GM10266 (cell line): ENCODE measurements around the gene ZBED5.
"Not testable (repeated sequence)": the region's sequence is repeated elsewhere in the genome, so short reads cannot be mapped to it uniquely, and the experiment has no call there.

Experiments used
- DNase-seq: peaks from one replicate; pipeline ENCODE4 v3.0.0; 2012; ENCODE audit errors: extremely low spot score
- TF ChIP-seq, protein P1 (sequence below): IDR thresholded peaks from 2 replicates; pipeline ENCODE4 v1.5.1; 2012; ENCODE audit warnings: mild to moderate bottlenecking, low read depth; ENCODE audit not compliant: control insufficient read depth, insufficient read depth; ENCODE audit errors: missing control alignments

Gene ZBED5

DNA sequence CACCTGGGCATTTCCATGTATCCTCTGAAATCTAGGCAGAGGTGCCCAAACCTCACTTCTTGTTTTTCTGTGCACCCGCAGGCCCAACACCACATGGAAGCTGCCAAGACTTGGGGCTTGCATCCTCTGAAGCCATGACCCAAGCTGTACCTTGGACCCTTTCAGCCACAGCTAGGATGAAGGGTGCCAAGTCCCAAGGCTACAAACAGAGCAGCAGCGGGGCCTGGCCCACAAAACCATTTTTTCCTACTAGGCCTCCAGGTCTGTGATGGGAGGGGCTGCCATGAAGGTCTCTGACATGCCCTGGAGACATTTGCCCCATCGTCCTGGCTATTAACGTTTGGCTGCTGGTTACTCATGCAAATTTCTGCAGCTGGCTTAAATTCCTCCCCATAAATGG, 28.7 kb downstream of the ZBED5 start:
- TF ChIP-seq, protein P1, sequence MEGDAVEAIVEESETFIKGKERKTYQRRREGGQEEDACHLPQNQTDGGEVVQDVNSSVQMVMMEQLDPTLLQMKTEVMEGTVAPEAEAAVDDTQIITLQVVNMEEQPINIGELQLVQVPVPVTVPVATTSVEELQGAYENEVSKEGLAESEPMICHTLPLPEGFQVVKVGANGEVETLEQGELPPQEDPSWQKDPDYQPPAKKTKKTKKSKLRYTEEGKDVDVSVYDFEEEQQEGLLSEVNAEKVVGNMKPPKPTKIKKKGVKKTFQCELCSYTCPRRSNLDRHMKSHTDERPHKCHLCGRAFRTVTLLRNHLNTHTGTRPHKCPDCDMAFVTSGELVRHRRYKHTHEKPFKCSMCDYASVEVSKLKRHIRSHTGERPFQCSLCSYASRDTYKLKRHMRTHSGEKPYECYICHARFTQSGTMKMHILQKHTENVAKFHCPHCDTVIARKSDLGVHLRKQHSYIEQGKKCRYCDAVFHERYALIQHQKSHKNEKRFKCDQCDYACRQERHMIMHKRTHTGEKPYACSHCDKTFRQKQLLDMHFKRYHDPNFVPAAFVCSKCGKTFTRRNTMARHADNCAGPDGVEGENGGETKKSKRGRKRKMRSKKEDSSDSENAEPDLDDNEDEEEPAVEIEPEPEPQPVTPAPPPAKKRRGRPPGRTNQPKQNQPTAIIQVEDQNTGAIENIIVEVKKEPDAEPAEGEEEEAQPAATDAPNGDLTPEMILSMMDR: no peak
- DNase-seq: no peak

DNA sequence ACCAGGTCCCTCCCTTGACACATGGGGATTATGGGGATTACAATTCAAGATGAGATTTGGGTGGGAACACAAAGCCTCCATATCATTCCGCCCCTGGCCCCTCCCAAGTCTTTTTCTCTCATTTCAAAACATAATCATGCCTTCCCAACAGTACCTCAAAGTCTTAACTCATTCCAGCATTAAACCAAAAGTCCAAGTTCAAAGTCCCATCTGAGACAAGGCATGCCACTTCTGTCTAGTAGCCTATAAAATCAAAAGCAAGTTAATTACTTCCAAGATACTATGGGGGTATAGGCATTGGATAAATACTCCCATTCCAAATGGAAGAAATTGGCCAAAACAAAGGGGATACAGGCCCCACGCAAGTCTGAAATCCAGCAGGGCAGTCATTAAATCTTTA, 29.5 kb downstream of the ZBED5 start:
- TF ChIP-seq, protein P1: no peak
- DNase-seq: no peak

DNA sequence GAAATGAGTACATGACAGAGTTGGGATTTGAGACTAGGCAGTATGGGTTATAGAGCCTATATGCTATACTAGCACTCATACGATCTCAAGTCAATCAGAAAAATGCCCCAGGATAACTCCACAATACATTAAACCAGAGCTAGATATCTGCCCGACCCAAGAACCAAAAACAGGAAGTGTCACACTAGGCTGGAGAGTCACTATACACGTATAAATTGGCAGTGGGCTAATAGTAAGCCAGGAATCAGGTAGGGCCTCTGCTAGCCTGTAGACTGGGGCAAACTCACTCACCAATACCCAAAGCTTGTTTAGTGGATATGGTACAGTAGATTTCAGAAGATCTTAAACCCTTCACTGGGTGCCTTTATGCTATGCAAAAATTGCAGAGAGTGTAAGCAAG, 33.0 kb downstream of the ZBED5 start:
- peak; percentile 35 for DNase-seq
- TF ChIP-seq, protein P1: no peak

DNA sequence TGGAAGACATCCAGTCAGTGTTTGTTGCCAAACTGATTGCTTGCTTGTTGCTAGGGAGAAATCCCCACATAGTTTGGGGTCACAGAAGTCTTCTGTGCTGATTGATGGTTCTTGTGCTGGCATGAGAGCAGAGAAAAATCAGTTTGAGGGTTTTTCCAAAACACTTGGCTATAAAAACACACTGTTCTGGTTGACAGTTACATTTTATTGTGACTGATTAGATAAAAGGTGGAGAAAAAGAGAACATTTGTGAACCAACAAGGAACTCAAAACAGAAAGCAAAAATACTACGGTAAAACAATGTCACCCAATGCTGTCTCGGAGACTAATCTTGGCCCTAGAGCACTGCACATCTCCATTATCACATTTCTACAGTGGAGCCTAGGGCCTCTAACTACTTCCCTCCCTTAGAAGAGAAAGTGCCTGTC, 34.7 kb downstream of the ZBED5 start:
- no peak for DNase-seq
- TF ChIP-seq, protein P1: no peak

DNA sequence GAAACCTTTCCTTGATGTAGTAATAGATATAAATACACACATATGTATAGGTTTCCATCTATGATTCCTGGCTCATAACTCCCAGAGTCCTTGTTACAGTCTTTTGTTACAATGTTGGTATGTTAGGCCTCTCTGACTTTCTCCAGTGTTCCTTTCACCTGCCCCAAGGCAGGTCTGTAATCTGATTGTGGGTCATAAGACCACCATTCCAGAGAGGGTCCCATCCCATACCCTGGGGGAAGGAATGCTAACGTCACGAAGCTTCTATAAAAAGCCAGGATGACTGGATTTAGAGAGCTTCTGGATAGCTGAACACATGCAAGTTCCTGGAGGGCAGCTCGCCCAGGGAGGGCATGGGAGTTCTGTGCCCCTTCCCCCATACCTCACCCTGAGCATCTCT, 35.4 kb downstream of the ZBED5 start:
- DNase-seq: not testable (repeated sequence)

DNA sequence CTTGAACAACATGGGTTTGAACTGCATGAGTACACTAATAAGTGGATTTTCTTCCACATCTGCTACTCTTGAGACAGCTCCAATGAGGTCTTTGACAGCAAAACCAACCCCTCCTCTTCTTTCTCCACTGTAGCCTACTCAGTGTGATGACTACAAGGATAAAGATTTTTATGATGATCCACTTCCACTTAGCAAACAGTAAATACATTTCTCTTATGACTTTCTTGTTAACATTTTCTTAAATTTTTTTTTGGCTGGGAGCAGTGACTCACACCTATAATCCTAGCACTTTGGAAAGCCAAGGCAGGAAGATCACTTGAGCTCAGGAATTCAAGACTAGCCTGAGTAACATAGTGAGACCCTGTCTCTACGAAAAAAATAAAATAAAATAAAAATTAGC, 39.3 kb downstream of the ZBED5 start:
- no peak for DNase-seq
- TF ChIP-seq, protein P1: no peak

DNA sequence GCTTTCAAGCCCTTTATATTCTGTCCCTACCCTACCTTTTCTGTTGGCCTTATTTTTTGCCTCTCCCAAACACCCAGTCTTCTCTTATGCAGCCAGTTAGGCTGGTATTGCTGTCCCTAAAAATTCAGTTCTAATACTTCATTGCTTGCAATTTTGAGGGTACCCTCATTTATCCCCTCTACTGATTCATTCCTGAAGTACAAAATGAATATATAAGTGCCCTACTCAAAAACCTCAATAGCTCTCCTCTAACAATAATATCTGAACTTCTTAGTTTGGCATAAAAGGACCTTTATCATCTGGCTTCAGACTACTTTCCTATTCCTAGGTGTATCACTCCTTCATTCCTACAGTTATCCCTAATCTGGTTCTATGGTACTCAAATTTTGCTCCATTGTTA, 43.9 kb downstream of the ZBED5 start:
- TF ChIP-seq, protein P1: no peak
- no peak for DNase-seq
